HG02642 (cell line): ENCODE results near the gene TSHZ2.
"Not testable (repeated sequence)": the region's sequence is repeated elsewhere in the genome, so short reads cannot be mapped to it uniquely, and the experiment has no call there.

Experiments used
- ATAC-seq: cut with Tn5 transposase; IDR thresholded peaks from one replicate; pipeline ENCODE4 v1.9.1; 2021; ENCODE audit warnings: mild to moderate bottlenecking; ENCODE audit not compliant: unreplicated experiment, poor library complexity

Gene TSHZ2

GRCh38 chr20:53463101-53463972 is 491.2 kb downstream of the TSHZ2 start:
- ATAC-seq: no peak

DNA sequence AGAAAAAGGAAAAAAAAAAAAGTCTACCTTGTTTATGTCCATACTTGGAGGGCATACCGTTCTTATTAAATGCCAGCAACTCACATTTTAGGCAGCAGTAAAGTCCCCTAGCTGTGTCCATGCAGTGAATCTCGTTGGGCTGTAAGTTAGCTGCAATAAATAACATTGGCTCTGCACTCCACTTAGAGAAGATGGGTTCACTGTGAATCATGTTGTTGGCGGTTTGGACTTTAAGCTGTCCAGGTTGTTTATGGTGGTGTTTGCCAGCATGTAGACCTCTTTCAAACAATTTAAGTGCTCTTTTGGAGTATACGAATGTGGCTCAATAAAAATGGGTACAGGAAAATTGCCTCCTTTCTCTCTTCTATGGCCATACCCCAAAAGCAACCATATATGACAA is 494.1 kb downstream of the TSHZ2 start:
- ATAC-seq: no peak

DNA sequence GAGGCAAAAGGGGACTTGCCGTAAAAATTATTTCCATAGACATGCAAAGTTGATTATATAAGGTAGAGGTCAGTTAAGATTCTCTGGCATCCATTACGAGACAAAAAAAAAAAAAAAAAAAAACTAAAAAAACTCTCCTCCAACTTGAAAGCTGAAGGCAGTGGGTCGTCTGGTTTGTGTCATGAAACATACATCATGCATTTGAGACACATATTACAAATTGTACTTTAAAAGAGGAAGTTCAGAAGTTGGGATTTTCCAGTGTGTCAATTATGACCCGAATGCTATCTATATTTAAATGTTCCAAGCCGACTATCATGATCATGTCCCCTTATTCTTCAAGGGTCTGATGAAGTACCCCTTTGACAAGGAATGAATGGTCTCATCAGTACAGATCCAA is 496.4 kb downstream of the TSHZ2 start:
- no peak for ATAC-seq

- ATAC-seq: not testable (repeated sequence)
Observed at GRCh38 chr20:53472859-53473258, 500.7 kb downstream of the TSHZ2 start.

- ATAC-seq: no peak
Observed at GRCh38 chr20:53480913-53481312, 508.8 kb downstream of the TSHZ2 start.

GRCh38 chr20:53487461-53488200 is 515.5 kb downstream of the TSHZ2 start:
- ATAC-seq: no peak

DNA sequence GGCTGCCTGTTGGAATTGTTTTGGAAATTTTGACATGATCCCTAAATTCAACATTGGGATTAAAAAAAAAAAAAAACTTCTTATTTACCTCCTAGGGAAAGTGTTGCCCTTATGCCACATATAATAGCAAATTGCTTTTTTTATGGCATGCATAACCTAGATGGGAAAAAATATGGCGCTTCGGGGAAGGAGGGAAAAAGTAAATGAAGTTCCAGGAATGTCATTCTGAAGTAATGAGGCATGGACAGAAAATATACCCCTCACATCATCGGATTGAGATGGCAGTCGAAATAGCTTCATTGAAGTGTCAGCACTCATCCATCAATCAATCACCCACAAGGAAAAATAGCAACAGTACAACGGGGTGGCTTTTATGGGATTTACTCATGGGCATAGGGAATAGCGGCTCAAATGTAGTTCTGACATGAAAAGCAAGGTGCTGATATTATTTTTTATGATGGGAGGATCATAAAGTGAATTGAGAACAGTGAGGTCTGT is 516.7 kb downstream of the TSHZ2 start:
- ATAC-seq: no peak

- ATAC-seq: no peak
Observed at GRCh38 chr20:53489528-53489927, 517.4 kb downstream of the TSHZ2 start.

DNA sequence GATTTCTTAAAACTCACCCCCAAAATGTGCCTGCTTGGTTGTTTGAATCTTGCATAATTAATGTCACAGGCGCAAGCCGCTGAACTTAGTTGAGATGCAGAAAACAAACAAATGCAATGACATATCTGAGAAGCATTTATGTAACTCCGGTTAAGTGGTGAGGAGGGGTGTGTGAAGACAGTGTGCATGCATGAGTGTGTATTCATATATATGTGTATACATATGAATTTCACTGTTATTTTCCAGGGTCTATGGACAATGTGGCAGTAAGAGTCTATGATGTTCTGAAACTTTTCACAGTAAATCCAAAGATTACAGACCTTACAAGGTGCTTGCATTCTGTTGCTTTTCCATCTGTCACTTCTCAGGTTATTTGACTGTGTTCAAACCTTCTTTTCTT is 518.5 kb downstream of the TSHZ2 start:
- no peak for ATAC-seq

GRCh38 chr20:53491462-53491861 is 519.3 kb downstream of the TSHZ2 start:
- no peak for ATAC-seq

- ATAC-seq: no peak
Observed at GRCh38 chr20:53492212-53492611, 520.1 kb downstream of the TSHZ2 start.

GRCh38 chr20:53493311-53493857 is 521.2 kb downstream of the TSHZ2 start:
- no peak for ATAC-seq

DNA sequence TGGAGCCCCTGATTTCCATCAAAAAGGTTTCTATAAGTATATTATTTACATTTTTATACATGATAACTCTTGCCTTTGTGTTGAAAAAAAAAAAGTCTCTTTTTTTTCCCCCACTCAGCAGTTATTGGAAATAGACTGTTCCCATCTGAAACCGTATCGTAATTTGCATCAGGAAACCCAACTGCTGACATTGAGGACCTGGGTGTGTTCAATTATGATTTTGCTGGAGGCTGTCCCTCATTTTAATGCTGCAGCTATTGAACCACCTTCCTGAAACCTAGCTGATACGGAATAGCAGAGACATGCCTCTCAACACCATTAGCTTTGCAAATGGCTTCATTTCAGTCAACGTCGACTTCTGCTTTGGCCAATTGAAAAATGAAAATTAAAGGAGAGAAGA is 522.6 kb downstream of the TSHZ2 start:
- ATAC-seq: no peak

DNA sequence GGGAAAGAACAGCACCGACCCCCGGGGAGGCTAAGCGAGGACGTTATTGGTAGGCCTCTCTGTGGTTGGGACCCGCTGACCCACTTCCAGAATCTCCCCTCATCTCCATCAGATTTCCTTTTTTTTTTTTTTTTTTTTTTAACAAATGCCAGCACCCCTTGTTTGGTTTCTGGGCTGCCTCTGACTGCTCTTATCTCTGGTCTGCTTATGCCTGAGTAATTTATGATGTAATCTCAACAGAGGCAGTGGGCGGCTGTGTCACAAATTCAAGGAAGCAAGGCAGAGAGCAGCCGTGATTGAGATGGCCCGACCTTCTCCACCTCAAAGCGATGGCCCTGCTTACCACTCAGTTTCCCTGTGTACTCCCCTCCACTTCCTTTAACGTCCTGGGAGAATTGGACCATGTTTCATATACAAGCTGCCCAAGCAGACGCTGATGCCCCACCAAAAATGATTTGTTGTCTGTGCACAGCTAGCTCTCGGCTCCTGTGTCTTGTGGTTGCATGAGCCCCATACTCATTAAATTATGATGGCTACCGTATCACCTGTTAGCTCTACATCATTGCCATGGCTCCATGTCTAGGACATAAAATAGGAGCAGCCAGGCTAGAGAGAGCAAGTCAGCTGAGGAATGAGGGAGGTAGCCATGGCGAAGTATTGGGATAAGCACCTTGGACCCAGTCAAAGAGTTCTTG is 523.4 kb downstream of the TSHZ2 start:
- ATAC-seq: no peak

DNA sequence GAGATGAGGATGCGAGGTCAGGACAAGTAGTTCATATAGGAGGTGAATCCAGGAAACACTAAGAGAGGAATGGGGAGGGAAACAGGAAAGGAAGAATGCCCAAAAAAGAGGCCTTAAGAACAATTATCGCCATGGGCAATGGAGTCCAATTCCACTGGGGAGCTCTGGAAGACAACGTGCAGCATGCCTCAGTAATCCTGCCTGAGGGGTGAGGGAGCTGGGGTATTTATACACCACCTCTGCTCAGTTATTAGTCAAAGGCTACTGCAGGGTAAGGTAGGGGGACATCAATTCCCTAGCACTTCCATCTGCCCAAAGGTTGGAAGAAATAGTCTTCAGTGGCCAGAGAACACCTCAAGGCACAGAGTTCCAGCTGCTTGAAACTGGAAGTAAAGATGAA is 525.1 kb downstream of the TSHZ2 start:
- ATAC-seq: no peak

GRCh38 chr20:53498341-53498740 is 526.2 kb downstream of the TSHZ2 start:
- no peak for ATAC-seq

- no peak for ATAC-seq
Observed at GRCh38 chr20:53500651-53501050, 528.5 kb downstream of the TSHZ2 start.

- ATAC-seq: no peak
Observed at GRCh38 chr20:53502820-53503219, 530.7 kb downstream of the TSHZ2 start.

- no peak for ATAC-seq
Observed at GRCh38 chr20:53503517-53503919, 531.4 kb downstream of the TSHZ2 start.

DNA sequence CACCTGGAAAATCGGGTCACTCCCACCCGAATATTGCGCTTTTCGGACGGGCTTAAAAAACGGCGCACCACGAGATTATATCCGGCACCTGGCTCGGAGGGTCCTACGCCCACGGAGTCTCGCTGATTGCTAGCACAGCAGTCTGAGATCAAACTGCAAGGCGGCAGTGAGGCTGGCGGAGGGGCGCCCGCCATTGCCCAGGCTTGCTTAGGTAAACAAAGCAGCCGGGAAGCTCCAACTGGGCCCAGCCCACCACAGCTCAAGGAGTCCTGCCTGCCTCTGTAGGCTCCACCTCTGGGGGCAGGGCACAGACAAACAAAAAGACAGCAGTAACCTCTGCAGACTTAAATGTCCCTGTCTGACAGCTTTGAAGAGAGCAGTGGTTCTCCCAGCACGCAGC is 531.9 kb downstream of the TSHZ2 start:
- ATAC-seq: not testable (repeated sequence)

GRCh38 chr20:53510262-53510661 is 538.1 kb downstream of the TSHZ2 start:
- ATAC-seq: no peak
